Suprapubic skin (tissue), 3 donors: ENCODE measurements around the gene HEXA.

ENCODE experiments used
- CTCF ChIP-seq, 2 donors: fragments of 200-600 bp in 1 of 2; fragments of 450-650 bp in 1 of 2; sonication (generic) in 1 of 2; IDR thresholded peaks; one replicate each; pipeline ENCODE4 v1.5.1; 2016 to 2019; ENCODE audit warnings: antibody characterized with exemption in 2 of 2, mild to moderate bottlenecking in 1 of 2, moderate library complexity in 1 of 2
- EP300 ChIP-seq: sonication (generic); formaldehyde crosslinking; IDR thresholded peaks from one replicate; pipeline ENCODE4 v1.6.1; 2017; ENCODE audit warnings: antibody characterized with exemption

GRCh38 chr15:72341361-72341760, 34.5 kb downstream of the HEXA start:
- TF ChIP-seq CTCF (IDR thresholded peaks at IDR 0.05) (no peak), EP300 (no peak)
